VCaP (cell line): ENCODE data around the gene PEX14.

Experiments
- H3K27ac ChIP-seq: fragments of 450-650 bp; 2 replicates; pipeline ENCODE4 v1.5.1; 2017
- CTCF ChIP-seq: fragments of 450-650 bp; conservative IDR thresholded peaks from 2 replicates; pipeline ENCODE4 v1.5.1; 2017; ENCODE audit warnings: mild to moderate bottlenecking, moderate library complexity

PEX14 gene

GRCh38 chr1:10592373-10592772 lies 117.6 kb downstream of the PEX14 start:
- no peak overlapping the region for H3K27ac ChIP-seq
- no peak for TF ChIP-seq CTCF

- no peak overlapping the region for H3K27ac ChIP-seq
- no peak for TF ChIP-seq CTCF
Measured at GRCh38 chr1:10593750-10594149, 119.0 kb downstream of the PEX14 start.

GRCh38 chr1:10594595-10595223 lies 120.0 kb downstream of the PEX14 start:
- no peak for TF ChIP-seq CTCF
- H3K27ac ChIP-seq: no peak overlapping the region

GRCh38 chr1:10596780-10597179 lies 122.0 kb downstream of the PEX14 start:
- no peak overlapping the region for H3K27ac ChIP-seq
- TF ChIP-seq CTCF: no peak

- no peak overlapping the region for H3K27ac ChIP-seq
- no peak for TF ChIP-seq CTCF
Measured at GRCh38 chr1:10597492-10598388, 123.0 kb downstream of the PEX14 start.

GRCh38 chr1:10598389-10598702 lies 123.6 kb downstream of the PEX14 start:
- no peak overlapping the region for H3K27ac ChIP-seq
- TF ChIP-seq CTCF: no peak; the same call in 1 of the 2 replicates

- no peak overlapping the region for H3K27ac ChIP-seq
- no peak for TF ChIP-seq CTCF
Measured at GRCh38 chr1:10599194-10599861, 124.6 kb downstream of the PEX14 start.
